GM19035 (cell line): ENCODE results near the gene PDE6G.
"Not testable (repeated sequence)": the region's sequence is repeated elsewhere in the genome, so short reads cannot be mapped to it uniquely, and the experiment has no call there.

ENCODE experiments used
- ATAC-seq: cut with Tn5 transposase; IDR thresholded peaks from one replicate; pipeline ENCODE4 v1.9.1; 2021; ENCODE audit not compliant: unreplicated experiment

PDE6G gene

GRCh38 chr17:81635973-81636504, 20.3 kb downstream of the PDE6G start:
- no peak for ATAC-seq

GRCh38 chr17:81635431-81635830, 20.9 kb downstream of the PDE6G start:
- ATAC-seq: no peak

DNA sequence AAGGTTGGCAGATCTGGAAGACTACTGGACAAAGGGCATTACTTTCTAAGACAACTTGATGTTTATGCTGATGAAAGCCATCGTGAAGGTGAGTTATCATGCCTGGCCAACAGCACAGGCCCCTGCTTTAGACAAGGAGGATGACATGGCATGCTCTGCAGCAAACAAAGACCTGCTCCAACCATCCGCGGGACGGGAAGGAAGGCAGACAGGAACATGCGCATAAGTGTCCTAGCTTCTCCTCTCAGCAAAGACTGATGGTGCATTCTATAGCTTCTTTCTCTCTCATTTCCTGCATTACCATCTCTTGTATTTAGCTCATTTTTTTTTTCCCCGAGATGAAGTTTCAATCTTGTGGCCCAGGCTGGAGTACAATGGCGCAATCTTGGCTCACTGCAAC, 24.9 kb downstream of the PDE6G start:
- no peak for ATAC-seq

- no peak for ATAC-seq
Observed at GRCh38 chr17:81630274-81630673, 26.1 kb downstream of the PDE6G start.

- ATAC-seq: no peak
Observed at GRCh38 chr17:81621494-81622130, 34.7 kb downstream of the PDE6G start.

GRCh38 chr17:81618307-81618706, 38.0 kb downstream of the PDE6G start:
- ATAC-seq: not testable (repeated sequence)

DNA sequence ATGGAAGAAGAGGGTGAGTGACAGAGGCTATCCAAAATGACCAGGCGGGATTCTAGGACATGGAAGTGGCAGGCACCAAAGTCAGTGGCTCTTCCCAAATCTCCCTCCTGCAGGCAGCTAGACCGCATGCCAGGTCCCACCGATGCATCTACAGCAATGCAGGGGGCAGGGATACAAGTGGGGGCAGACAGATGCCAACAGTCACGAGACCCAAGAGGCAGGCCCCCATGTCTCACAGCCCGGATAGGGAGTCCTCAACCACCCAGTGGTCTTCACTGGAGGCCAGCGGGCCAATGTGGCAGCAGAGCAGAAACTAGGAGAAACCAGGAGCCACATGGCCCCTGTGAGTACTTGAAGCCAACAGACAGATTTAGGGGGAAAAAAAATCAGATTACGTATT, 39.5 kb downstream of the PDE6G start:
- no peak for ATAC-seq

- ATAC-seq: no peak
Observed at GRCh38 chr17:81615401-81615930, 40.9 kb downstream of the PDE6G start.

- ATAC-seq: no peak
Observed at GRCh38 chr17:81612172-81612970, 44.0 kb downstream of the PDE6G start.

DNA sequence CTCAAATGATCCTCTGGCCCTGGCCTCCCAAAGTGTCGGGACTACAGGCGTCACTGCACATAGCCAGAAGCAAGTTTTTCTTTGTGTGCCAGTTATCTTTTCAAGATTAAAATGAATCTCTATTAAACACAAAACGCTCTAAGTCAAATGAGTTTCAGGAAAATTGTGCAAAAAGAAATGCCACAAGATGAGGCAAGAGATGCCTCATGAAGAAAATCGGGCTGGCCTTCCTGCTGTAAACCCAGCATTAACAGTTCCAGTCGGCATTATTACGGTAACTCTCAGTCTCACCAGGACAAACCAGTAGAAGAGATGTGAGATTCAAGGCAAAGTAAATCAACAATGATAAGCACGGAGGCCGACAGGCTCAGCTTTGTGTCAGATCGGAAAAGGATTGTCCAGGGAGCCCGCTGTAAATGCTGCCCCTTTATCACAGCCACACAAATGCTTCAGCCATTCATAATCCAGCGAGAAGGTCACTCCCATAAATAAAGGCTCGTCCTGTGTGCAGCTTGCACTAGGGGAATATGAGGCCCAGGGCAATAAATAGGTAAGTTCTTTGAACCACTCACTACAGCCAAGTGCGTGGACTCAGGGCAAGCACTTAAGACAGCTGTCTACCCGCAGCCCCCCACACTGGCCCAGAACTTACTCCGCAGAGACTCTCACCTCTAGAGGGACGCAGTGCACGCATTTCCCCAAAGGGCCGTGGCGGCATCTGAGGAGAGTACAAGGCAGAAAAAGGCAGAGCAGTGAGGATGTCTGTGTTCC, 46.6 kb downstream of the PDE6G start:
- no peak for ATAC-seq

DNA sequence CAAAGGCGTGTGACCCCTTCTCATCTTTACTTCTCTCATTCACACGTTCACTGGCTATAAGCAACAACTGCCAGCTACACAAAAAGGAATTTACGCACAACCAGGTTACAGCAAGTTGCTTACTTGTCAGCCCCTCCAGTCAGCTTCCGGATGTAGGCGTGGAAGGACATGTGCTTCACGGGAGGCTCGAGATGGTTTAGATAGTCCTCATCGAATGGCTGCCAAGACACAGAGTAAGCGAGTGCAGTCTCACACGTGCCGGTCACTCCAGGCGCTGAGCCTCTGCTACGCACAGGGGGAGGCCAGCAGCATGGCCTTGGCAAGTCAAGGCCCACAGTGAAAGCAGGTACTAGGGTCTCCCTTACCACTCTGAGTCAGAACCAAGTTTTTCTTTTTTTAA, 47.7 kb downstream of the PDE6G start:
- no peak for ATAC-seq

GRCh38 chr17:81608082-81608481, 48.3 kb downstream of the PDE6G start:
- no peak for ATAC-seq

- ATAC-seq: no peak
Observed at GRCh38 chr17:81607431-81607830, 48.9 kb downstream of the PDE6G start.

GRCh38 chr17:81603846-81604610, 52.3 kb downstream of the PDE6G start:
- no peak for ATAC-seq

DNA sequence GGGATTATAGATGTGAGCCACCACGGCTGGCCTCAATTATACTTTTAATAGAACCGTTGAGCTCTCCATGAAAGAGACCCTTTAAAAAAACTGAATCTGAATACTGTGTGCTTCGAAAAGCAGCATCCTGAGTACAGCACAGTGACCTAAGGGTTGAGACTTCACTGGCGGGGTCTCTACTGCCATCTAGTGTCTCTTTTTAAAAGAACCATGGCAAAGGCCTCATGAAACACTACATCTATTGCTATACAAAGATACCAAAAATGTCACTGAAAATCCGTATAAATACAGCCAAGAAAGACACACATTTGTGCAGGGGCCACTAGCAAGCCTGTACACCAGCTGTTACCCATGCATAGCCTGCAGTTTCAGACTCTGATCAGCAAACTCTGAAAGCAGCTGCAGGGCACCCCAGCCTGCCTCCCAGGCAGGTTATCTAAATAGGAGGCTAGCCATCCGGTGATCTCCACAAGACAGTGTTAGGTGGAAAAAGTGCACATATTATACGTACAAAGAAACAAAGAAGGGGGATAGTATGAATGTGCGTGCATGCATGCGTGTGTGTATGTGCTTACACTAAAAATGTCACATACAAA, 54.7 kb downstream of the PDE6G start:
- no peak for ATAC-seq
